GM13976 (cell line): ENCODE data around the gene IDI1.
"Not testable (repeated sequence)": the region's sequence is repeated elsewhere in the genome, so short reads cannot be mapped to it uniquely, and the experiment has no call there.

Source experiments
- DNase-seq: peaks from one replicate; pipeline ENCODE4 v3.0.0; 2012; ENCODE audit warnings: low spot score
- CTCF ChIP-seq: IDR thresholded peaks from 2 replicates; pipeline ENCODE4 v1.5.1; 2012; ENCODE audit warnings: borderline replicate concordance, mild to moderate bottlenecking; ENCODE audit not compliant: insufficient read depth; ENCODE audit errors: extremely low read depth, missing control alignments, control extremely low read depth
- in situ Hi-C: fragments of 300-500 bp; cut with MboI; formaldehyde crosslinking; loops from one replicate; pipeline ENCODE4 v1.12.0; 2022; ENCODE audit warnings: low sequenced_read_pairs, mixed read lengths, inconsistent platforms; ENCODE audit not compliant: unreplicated experiment

The IDI1 gene

GRCh38 chr10:1078668-1079067, 29.7 kb upstream of the IDI1 start:
- in situ Hi-C loops: no loop called here
- DNase-seq: no peak

GRCh38 chr10:1074748-1075308, 25.9 kb upstream of the IDI1 start:
- TF ChIP-seq CTCF: no peak
- in situ Hi-C loops: no loop called here
- no peak for DNase-seq

More at GRCh38 chr10:1078668-1079067, 29.7 kb upstream of the IDI1 start:
- TF ChIP-seq CTCF: no peak

GRCh38 chr10:1074052-1074747, 25.3 kb upstream of the IDI1 start:
- no peak for DNase-seq
- in situ Hi-C loops: no loop called here
- TF ChIP-seq CTCF: peak; percentile 27

- no peak for TF ChIP-seq CTCF
- no peak for DNase-seq
- in situ Hi-C loops: no loop called here
Observed at GRCh38 chr10:1070919-1071318, 22.0 kb upstream of the IDI1 start.

GRCh38 chr10:1068380-1069361, 19.8 kb upstream of the IDI1 start:
- in situ Hi-C loops: no loop called here
- DNase-seq: no peak
- no peak for TF ChIP-seq CTCF

GRCh38 chr10:1066734-1067133, 17.8 kb upstream of the IDI1 start:
- in situ Hi-C loops, DNase-seq: not testable (repeated sequence)

GRCh38 chr10:1064964-1065247, 16.0 kb upstream of the IDI1 start:
- DNase-seq: no peak
- no peak for TF ChIP-seq CTCF
- in situ Hi-C loops: no loop called here
